ENCODE data around the gene ZSWIM7.

- no peak for TF ChIP-seq CTCF (IDR thresholded peaks at IDR 0.05)
- TF ChIP-seq POLR2A (IDR thresholded peaks at IDR 0.05), result no peak
Observed at GRCh38 chr17:15941781-15942180, 57.7 kb downstream of the ZSWIM7 start.

Measured in testis (tissue), 2 donors.